MM.1S (cell line): ENCODE data around the gene ITGA11.

Experiments
- DNase-seq: peaks from one replicate; pipeline ENCODE4 v3.0.0-alpha.2; 2015
- H2AFZ ChIP-seq: fragments of 300-600 bp; sonication (generic); 2 replicates; pipeline ENCODE4 v1.6.0; 2016; ENCODE audit warnings: antibody characterized with exemption, low read length
- H3F3A ChIP-seq: fragments of 300-600 bp; sonication (generic); 2 replicates; pipeline ENCODE4 v1.6.1; 2016; ENCODE audit warnings: mild to moderate bottlenecking, antibody characterized with exemption, low read length, moderate library complexity, mixed read lengths; ENCODE audit not compliant: insufficient read depth
- H3K27ac ChIP-seq: fragments of 300-600 bp; sonication (generic); 2 replicates; pipeline ENCODE4 v1.5.1; 2016; ENCODE audit warnings: mild to moderate bottlenecking, low read length
- H3K27me3 ChIP-seq: fragments of 300-600 bp; sonication (generic); replicated peaks from 2 replicates; pipeline ENCODE4 v1.6.0; 2016; ENCODE audit warnings: low read length; ENCODE audit not compliant: insufficient read depth
- H3K36me3 ChIP-seq: fragments of 300-600 bp; sonication (generic); replicated peaks from 2 replicates; pipeline ENCODE4 v1.6.1; 2016; ENCODE audit warnings: mild to moderate bottlenecking, low read length, mixed read lengths; ENCODE audit not compliant: insufficient read depth
- H3K4me1 ChIP-seq: fragments of 300-600 bp; sonication (generic); 2 replicates; pipeline ENCODE4 v1.6.1; 2016; ENCODE audit warnings: low read length, mixed read lengths
- H3K4me2 ChIP-seq: fragments of 300-600 bp; sonication (generic); 2 replicates; pipeline ENCODE4 v1.6.0; 2016; ENCODE audit warnings: low read depth, low read length
- H3K4me3 ChIP-seq: fragments of 300-600 bp; sonication (generic); 2 replicates; pipeline ENCODE4 v1.5.1; 2016; ENCODE audit warnings: low read length, mixed read lengths
- H3K79me2 ChIP-seq: fragments of 300-600 bp; sonication (generic); 2 replicates; pipeline ENCODE4 v1.6.1; 2016; ENCODE audit warnings: mixed run types, low read length, mixed read lengths
- H3K9ac ChIP-seq: fragments of 300-600 bp; sonication (generic); 2 replicates; pipeline ENCODE4 v1.6.1; 2016; ENCODE audit warnings: low read length, mixed read lengths
- H3K9me2 ChIP-seq: fragments of 300-600 bp; sonication (generic); replicated peaks from 2 replicates; pipeline ENCODE4 v1.6.1; 2016; ENCODE audit warnings: mild to moderate bottlenecking, low read length, mixed read lengths; ENCODE audit not compliant: insufficient read depth
- H3K9me3 ChIP-seq: fragments of 300-600 bp; sonication (generic); replicated peaks from 2 replicates; pipeline ENCODE4 v1.6.1; 2016; ENCODE audit warnings: mild to moderate bottlenecking, low read length, mixed read lengths; ENCODE audit not compliant: insufficient read depth
- H4K20me1 ChIP-seq: fragments of 300-600 bp; sonication (generic); 2 replicates; pipeline ENCODE4 v1.6.1; 2016; ENCODE audit warnings: mild to moderate bottlenecking, low read length, moderate library complexity, mixed read lengths; ENCODE audit not compliant: insufficient read depth
- EZH2 ChIP-seq: fragments of 300-600 bp; sonication (generic); optimal IDR thresholded peaks from 2 replicates; pipeline ENCODE3; 2017; ENCODE audit warnings: low read depth, mild to moderate bottlenecking, antibody characterized with exemption, low read length, mixed read lengths
- EZH2phosphoT487 ChIP-seq: fragments of 300-600 bp; sonication (generic); IDR thresholded peaks from 2 replicates; pipeline ENCODE4 v1.6.1; 2018; ENCODE audit warnings: antibody characterized with exemption, low read length
- TF ChIP-seq, protein P1 (sequence below): fragments of 300-600 bp; sonication (generic); IDR thresholded peaks from 2 replicates; pipeline ENCODE4 v1.5.1; 2016; ENCODE audit warnings: antibody characterized with exemption, low read length, mixed read lengths

The ITGA11 gene

DNA sequence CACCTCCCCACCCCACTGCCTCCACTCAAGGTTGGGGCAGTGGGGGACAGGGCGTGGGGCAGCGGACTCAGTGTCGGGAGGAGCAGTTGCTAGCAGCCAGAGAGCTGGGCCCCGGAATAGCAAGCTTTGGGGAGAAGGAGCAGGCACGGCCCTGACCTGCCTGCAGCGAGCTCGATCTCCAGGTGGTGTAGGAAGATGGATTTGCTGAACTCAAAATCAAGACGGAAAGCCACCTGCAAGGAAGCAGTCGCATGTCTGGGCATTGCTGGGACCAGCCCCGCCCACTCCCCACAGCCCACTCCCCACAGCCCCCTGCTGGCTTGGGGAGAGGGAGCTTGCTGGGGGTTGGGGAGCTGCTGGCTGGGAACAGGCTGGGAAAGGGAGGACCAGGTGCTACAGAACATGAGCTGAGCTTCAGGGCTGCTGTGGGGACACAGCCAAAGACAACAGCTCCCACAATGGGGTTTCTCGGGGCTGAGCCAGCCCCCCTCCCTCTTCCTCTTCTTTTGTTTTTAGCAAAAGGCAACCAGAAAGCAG lies 116.4 kb downstream of the ITGA11 start:
- no peaks in the 10 kb centered on the region for H3K9me2 ChIP-seq
- H4K20me1 ChIP-seq, result no peaks in the 10 kb centered on the region
- TF ChIP-seq, protein P1, sequence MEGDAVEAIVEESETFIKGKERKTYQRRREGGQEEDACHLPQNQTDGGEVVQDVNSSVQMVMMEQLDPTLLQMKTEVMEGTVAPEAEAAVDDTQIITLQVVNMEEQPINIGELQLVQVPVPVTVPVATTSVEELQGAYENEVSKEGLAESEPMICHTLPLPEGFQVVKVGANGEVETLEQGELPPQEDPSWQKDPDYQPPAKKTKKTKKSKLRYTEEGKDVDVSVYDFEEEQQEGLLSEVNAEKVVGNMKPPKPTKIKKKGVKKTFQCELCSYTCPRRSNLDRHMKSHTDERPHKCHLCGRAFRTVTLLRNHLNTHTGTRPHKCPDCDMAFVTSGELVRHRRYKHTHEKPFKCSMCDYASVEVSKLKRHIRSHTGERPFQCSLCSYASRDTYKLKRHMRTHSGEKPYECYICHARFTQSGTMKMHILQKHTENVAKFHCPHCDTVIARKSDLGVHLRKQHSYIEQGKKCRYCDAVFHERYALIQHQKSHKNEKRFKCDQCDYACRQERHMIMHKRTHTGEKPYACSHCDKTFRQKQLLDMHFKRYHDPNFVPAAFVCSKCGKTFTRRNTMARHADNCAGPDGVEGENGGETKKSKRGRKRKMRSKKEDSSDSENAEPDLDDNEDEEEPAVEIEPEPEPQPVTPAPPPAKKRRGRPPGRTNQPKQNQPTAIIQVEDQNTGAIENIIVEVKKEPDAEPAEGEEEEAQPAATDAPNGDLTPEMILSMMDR, result no peak
- no peak for TF ChIP-seq EZH2
- no peak for TF ChIP-seq EZH2phosphoT487
- DNase-seq, result no peak
- no peak overlapping the region for H3K4me3 ChIP-seq
- no peak overlapping the region for H2AFZ ChIP-seq
- H3K9me3 ChIP-seq, result no peaks in the 10 kb centered on the region
- no peak overlapping the region for H3K27ac ChIP-seq
- no peaks in the 10 kb centered on the region for H3K36me3 ChIP-seq
- H3K79me2 ChIP-seq, result no peaks in the 10 kb centered on the region
- no peak overlapping the region for H3K4me2 ChIP-seq
- no peak overlapping the region for H3K9ac ChIP-seq
- H3F3A ChIP-seq, result no peaks in the 10 kb centered on the region
- H3K4me1 ChIP-seq, result no peaks in the 10 kb centered on the region
- H3K27me3 ChIP-seq, result no peaks in the 10 kb centered on the region

DNA sequence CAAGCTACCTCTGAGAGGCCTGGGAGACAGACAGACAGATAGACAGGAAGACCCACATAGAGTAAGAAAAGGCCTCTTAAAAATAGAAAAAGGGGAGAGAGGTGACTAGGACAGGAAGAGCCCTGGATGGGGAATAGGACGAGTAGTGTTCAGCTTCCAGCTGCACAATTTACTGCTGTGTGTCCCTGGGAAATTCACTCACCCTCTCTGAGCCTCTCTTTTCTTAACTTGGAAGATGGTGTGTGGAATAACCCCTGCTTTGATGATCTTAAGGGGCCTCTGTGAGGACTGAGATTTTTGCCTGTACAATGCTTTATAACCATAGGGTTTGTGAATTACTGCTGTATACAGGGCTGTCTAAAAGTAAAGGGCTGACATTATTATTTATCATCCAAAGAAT lies 116.9 kb downstream of the ITGA11 start:
- H3K9ac ChIP-seq, result no peak overlapping the region
- H2AFZ ChIP-seq, result no peak overlapping the region
- no peak for DNase-seq
- H3K27ac ChIP-seq, result no peak overlapping the region
- H3K36me3 ChIP-seq, result no peaks in the 10 kb centered on the region
- no peaks in the 10 kb centered on the region for H3K9me3 ChIP-seq
- no peaks in the 10 kb centered on the region for H3K4me1 ChIP-seq
- no peaks in the 10 kb centered on the region for H3F3A ChIP-seq
- no peak for TF ChIP-seq EZH2
- no peaks in the 10 kb centered on the region for H3K79me2 ChIP-seq
- no peaks in the 10 kb centered on the region for H4K20me1 ChIP-seq
- no peaks in the 10 kb centered on the region for H3K27me3 ChIP-seq
- no peak overlapping the region for H3K4me2 ChIP-seq
- H3K9me2 ChIP-seq, result no peaks in the 10 kb centered on the region
- no peak overlapping the region for H3K4me3 ChIP-seq

DNA sequence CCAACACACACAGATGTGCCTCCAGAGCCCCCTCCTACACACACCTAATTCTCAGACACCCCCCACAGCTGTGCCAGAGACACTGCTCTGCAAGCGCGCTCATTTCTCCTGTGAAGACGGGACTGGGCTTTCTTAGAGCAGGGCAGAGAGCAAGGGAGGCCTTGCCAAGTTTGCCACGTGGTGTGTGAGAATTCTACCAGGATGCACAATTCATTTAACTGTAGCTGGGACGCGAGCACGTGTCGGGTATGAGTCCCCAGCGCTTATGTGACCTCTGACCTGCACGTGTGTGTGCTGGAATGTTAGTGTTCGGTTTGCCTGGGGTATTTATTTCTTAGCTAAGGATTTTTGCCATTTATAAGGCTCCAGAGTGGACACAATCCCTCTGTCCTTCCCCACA lies 117.4 kb downstream of the ITGA11 start:
- Histone ChIP-seq H3F3A (no peaks in the 10 kb centered on the region), H2AFZ (no peak overlapping the region), H3K27me3 (no peaks in the 10 kb centered on the region), H3K27ac (no peak overlapping the region), H3K36me3 (no peaks in the 10 kb centered on the region), H3K4me2 (no peak overlapping the region), H4K20me1 (no peaks in the 10 kb centered on the region), H3K9me3 (no peaks in the 10 kb centered on the region), H3K79me2 (no peaks in the 10 kb centered on the region), H3K4me3 (no peak overlapping the region), H3K9ac (no peak overlapping the region), H3K4me1 (no peaks in the 10 kb centered on the region), H3K9me2 (no peaks in the 10 kb centered on the region)
- no peak for DNase-seq
- TF ChIP-seq, protein P1, result no peak
- no peak for TF ChIP-seq EZH2
- TF ChIP-seq EZH2phosphoT487, result no peak

DNA sequence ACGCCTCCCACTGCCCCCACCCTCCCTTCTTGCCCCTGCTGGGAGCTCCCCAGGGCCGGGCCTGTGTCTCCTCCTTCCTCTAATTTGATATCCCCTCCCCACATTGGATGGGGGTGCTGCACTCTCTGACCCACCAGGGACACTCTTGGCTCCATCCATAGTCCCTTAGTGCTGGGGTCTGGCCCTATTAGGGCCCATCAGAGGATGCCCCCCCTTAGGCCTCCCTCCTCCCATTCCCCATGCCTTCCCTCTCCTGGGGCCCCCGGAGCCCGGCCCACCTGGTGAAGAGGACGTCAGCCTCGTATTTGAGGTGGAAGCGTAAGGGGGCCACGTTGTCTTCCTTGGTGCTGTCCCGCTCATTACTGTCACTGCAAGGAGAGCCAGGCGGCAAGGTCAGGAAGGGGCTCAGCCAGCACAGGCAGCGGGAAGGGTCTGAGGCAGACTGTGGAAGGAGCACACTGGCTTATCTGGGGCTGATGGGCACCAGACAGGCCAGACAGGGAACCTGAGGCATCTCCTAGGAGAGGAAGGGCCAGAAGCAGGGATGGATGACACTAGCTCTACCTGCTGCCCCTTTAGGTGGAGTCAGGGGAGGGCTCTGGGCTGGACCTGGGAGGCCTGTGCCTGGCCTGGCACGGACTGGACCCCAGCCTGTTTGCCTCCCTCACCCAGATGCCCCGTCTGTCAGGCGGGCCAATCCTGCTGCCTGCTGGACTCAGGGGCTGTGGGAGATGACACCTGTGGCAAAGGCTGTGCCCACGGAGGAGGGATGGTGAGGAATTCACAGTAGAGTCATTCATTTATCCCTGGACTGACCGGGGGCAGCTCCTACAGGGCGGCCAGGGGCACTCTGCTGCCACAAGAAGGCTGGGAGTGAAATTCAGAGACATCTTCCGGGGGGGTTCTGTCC lies 118.2 kb downstream of the ITGA11 start:
- no peaks in the 10 kb centered on the region for H3K9me2 ChIP-seq
- no peaks in the 10 kb centered on the region for H3K4me1 ChIP-seq
- no peak for TF ChIP-seq EZH2
- TF ChIP-seq EZH2phosphoT487, result no peak
- TF ChIP-seq, protein P1, result no peak
- no peak overlapping the region for H3K9ac ChIP-seq
- H3K79me2 ChIP-seq, result no peaks in the 10 kb centered on the region
- no peak overlapping the region for H3K4me3 ChIP-seq
- no peak overlapping the region for H3K27ac ChIP-seq
- no peaks in the 10 kb centered on the region for H3F3A ChIP-seq
- no peaks in the 10 kb centered on the region for H3K27me3 ChIP-seq
- H2AFZ ChIP-seq, result no peak overlapping the region
- no peaks in the 10 kb centered on the region for H3K36me3 ChIP-seq
- no peaks in the 10 kb centered on the region for H4K20me1 ChIP-seq
- no peak overlapping the region for H3K4me2 ChIP-seq
- H3K9me3 ChIP-seq, result no peaks in the 10 kb centered on the region
- no peak for DNase-seq
